GM19372 (cell line): Measurements from ENCODE around the gene PC.
A peak's percentile ranks its signal among the peaks of the same experiment; 100 is the strongest.

Experiments
- ATAC-seq: cut with Tn5 transposase; IDR thresholded peaks from one replicate; pipeline ENCODE4 v1.9.1; 2021; ENCODE audit warnings: mild to moderate bottlenecking, low read depth, moderate library complexity; ENCODE audit not compliant: unreplicated experiment

Gene PC

DNA sequence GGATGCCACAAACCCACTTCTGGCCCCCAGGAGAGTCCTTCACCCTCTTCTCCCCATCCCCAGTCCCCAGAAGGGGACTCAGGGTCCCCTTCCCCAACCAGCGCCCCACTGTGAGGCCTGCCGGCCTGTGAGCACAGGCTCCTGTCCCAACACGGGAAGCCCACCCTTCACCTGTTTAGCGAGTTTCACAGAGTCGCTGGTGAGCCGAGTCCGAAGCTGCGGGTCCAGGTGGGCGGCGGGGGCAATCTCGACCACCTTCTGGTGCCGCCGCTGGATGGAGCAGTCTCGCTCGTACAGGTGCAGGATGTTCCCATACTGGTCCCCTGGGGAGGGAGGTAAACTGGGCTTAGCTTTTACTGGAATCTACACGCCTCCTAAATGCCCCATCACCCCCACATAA, 88.1 kb downstream of the PC start:
- no peak for ATAC-seq

DNA sequence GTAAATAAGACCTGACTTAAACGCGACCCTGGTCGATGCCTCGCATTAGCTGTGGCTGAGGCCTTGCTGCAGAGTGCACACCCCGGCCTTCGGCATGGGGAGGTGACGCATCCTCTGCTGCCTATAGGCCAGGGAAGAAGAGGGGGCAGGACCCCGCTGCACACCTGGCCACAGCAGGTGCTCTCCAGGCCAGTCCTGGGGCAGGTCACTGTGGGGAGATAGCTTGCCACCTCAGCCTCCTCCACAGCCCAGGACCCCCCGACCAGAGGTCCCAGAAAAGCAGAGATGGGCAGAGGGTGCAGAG, 88.7 kb downstream of the PC start:
- ATAC-seq, result no peak

DNA sequence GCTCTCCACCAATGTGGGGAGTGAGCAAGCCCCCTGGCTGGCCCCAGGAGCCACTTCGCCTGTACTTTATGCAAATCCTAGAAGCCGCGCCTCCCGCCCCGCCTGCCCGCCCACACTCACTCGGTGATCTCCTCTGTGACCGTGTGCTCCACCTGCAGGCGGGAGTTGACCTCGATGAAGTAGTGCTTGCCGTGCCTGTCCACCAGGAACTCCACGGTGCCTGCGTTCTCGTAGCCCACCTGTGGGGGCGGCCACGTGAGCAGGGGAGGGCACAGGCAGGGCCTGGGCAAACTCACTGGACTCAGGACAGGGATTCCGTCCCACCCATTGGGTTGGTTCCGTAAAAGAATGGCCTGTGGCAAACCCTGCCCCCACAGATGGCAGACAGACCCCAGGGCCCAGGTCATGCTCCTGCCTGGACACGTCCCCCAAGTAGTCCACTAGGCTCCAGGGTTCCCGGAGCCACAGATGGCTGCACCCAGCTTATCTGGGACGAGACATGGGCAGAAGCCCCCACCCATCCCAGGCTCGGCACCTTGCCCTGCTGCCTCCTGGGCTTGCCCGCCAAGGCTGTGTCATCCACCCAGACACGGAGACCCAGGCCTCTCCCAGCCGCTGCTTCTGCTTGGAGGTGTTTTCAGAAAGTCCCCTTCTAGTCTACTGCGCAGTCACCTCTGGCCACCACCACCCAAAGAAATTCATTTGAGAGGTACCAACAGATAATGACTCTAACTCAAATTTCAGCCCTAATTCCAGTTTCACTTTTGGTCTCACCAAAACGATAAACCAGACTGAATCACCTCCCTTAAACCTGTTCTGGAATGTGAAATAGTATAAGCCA, 89.2 kb downstream of the PC start:
- ATAC-seq, result peak; percentile 70

- no peak for ATAC-seq
Observed at GRCh38 chr11:66868082-66868725, 90.0 kb downstream of the PC start.

DNA sequence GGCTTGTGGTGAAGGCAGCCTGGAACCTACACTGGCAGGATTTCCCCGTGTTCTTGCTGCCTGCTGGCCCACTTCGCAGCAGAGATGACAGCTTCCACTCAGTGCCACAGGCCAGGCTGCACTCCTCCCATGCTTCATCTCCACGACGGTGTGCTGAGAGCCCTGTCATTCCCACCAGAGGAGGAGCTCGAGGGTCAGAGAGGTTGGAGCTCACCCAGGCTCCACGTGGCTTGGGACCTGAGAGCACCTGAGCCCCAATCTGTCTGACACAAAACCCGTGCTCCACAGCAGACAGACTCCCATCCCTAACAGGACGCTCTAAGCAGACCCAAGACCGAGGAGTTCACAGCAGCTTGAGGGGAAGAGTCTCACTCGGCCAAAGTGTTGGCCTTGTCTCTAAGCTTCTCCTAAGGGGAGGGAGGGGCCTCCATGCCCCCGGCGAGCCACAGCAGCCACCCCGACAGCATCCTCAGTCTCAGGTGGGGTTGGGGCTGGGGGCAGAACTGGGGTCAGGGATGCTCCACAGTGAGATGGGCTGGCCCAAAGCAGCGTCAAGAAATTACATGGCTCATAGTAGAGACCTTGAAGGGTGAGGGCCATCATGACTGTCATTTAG, 90.7 kb downstream of the PC start:
- ATAC-seq, result no peak

DNA sequence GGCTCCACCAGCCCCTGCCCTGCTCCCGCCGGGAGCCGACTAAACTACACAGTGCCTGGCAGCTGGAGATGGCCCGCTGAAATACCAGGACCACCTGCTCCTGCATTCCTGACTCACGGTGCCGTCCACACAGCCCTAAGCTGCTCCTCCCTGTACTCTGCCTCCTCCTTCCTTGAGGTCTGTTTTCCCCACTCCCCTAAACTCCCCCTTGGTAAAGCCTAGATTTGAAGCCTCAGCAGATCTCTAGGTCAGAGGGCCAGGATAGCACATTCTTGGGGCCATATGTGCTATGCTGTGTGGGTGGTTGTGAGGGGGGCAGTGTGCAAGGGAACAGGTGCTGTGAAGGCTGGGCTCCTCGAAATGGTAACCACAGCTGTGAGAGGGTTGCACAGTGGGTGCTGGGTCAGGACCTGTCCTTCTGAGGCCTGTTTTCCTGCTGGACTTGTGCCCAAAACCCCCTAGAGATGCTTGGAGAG, 91.6 kb downstream of the PC start:
- ATAC-seq, result no peak

- no peak for ATAC-seq
Observed at GRCh38 chr11:66866007-66866406, 92.2 kb downstream of the PC start.

- ATAC-seq, result no peak
Observed at GRCh38 chr11:66864924-66865697, 93.1 kb downstream of the PC start.

- ATAC-seq, result no peak
Observed at GRCh38 chr11:66864172-66864901, 93.8 kb downstream of the PC start.

GRCh38 chr11:66863428-66864125, 94.6 kb downstream of the PC start:
- no peak for ATAC-seq

DNA sequence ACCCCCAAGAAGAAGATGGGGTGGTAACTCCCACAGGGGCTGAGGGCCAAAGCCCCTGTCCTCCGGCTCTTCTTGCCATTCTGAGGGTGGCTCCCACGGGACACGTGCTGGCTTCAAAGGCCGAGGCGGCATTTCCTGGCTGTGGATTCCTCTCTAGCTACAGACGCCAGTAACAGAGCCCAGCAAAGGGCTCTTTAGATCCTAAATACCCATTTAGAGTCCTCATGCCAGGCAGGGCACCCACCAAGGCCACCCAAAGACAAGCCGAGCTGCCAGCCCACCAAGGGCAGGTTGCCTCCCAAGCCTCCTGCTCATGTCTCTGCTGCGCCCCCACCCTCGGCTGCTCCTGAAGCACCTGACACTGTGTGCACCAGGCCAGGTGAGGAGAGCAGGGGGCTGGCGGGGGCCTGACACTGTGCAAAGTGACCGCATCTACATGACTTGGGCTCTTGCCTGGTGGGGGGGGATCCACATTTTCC, 95.6 kb downstream of the PC start:
- no peak for ATAC-seq

DNA sequence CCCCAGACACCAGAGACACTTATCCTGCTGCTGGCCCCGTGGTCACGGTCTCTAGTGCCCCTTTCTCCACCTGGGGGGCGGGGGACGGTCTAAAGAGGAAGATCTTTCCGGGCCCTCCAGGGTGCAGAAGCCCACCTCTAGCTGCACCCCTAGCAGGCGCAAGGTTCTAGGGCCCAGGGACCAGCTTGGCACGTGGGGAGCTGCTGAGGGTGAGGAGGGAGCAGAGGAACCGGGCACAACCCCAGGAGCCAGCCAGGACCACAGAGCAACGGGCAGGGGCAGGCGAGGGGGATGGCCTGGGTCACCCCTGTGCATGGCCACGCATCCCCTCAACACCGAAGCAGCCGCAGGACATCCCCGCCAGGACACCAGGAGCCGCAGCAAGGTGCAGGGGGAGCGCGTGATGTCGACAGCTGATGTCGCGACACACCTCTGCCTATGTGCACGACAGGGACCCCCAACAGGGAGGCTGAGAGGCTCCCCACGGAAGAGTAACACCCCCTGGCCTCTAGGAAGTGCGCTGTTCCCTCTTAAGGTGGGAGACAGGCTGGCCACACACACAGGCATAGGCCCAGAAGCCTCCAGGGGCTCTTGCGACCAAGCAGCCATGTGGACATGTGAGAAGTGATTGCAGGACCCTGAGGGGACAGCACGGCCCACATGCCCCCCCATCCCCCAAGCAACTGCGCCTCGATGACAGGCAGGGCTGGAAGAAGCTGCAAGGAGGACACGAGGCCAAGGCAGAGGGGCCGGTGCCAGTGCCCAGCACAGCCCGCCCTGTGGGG, 96.2 kb downstream of the PC start:
- no peak for ATAC-seq

GRCh38 chr11:66861038-66861773, 97.0 kb downstream of the PC start:
- no peak for ATAC-seq

DNA sequence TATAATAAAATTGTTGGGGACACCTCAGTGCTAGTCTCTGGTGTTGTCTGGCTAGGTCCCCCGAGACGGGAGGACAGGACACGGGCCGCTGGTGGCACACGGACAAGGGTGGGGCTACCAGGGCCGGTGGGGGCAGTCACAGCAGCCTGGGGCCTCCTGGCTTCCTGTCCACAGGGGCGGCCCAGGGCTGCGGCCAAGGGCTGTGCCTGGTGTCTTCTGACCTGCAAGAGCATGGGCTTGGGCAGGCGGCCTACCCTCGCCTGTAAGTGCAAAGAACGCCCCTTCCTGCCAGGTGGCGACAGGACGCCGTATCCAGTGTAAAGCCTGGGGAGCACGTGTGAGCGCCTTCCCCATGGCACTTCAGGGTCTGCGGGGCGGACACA, 97.7 kb downstream of the PC start:
- no peak for ATAC-seq

DNA sequence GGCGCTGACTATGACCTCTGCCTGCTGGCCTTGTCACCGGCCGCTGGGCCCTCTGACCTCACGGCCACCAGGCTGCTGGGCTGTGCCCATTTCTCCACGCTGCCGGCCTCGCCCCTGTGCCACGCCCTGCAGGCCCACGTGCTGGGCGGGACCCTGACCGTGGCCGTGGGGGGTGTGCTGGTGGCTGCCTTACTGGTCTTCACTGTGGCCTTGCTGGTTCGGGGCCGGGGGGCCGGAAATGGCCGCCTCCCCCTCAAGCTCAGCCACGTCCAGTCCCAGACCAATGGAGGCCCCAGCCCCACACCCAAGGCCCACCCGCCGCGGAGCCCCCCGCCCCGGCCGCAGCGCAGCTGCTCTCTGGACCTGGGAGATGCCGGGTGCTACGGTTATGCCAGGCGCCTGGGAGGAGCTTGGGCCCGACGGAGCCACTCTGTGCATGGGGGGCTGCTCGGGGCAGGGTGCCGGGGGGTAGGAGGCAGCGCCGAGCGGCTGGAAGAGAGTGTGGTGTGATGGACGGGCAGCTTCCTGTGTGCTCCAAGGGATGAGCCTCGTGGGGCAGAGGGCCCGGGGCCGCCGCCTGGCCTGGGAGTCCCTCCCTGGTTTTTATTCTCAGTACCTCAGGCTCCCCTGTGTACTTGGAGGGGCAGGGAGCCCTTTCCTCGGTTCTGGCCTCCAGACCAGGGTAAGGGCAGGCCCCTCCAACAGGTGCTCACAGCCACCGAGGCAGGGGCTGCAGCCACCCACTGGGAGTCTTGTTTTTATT, 98.3 kb downstream of the PC start:
- no peak for ATAC-seq

DNA sequence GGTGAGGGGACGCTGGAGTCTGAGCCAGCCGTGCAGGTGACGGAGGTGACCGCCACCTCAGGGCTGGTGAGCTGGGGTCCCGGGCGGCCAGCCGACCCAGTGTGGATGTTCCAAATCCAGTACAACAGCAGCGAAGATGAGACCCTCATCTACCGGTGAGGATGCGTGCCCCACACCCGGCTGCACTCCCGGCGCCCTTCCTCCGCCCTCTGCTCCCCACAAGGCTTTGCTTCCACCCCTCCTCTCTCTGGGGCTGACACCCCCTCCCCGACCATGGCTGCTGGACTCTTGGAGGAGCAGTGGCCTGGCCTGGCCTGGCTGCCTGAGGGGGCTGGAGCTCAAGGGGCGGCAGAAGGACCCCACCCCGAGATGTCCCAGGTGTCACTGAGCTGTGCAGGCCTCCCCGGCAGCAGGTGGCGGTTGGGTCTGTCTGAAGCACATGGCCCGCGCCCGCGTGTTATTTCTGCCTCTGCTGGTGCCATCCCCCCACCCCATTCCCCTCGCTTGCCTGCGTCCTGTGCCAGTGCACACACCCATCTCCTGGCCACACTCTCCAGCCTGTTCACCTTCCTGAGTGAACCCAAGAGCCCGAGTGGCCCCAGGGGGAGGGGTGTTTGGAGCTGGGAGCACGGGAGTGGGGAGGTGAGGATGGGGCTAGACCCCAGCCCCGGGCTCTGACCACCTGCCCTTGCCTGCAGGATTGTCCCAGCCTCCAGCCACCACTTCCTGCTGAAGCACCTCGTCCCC, 99.1 kb downstream of the PC start:
- no peak for ATAC-seq
